HEK293 (cell line): ENCODE data around the gene CLTB.

Experiments
- CTCF ChIA-PET: fragments of 350-600 bp; formaldehyde crosslinking; extraction: SDS; loops from one replicate; lab custom pipeline; 2021; ENCODE audit warnings: antibody characterized with exemption; lab: Yijun Ruan, JAX
- POLR2A ChIA-PET: fragments of 300-600 bp; formaldehyde crosslinking; extraction: SDS; loops from one replicate; lab custom pipeline; 2020; ENCODE audit warnings: antibody characterized with exemption, inconsistent platforms; lab: Yijun Ruan, JAX
- H3K27ac ChIP-seq: fragments of 200-500 bp; sonication (Bioruptor generic); 2 replicates; pipeline ENCODE4 v1.5.1; 2014; ENCODE audit warnings: low read depth, low read length, control low read depth, inconsistent platforms; ENCODE audit errors: extremely low read depth
- H3K36me3 ChIP-seq, 2 experiments: fragments of 200-500 bp in 1 of 2; sonication (Bioruptor generic) in 1 of 2; 1 replicate in 1 of 2; 2 replicates in 1 of 2; pipeline ENCODE4 v1.5.1; 2014 to 2017; ENCODE audit warnings: inconsistent platforms in 2 of 2, low read length in 2 of 2; ENCODE audit not compliant: control insufficient read depth in 2 of 2, insufficient read depth in 1 of 2
- H3K4me1 ChIP-seq: fragments of 200-500 bp; sonication (Bioruptor generic); 2 replicates; pipeline ENCODE4 v1.5.1; 2014; ENCODE audit warnings: mild to moderate bottlenecking, low read length, inconsistent platforms; ENCODE audit not compliant: control insufficient read depth, insufficient read depth
- H3K4me3 ChIP-seq: 2 replicates; pipeline ENCODE4 v1.5.1; 2011; ENCODE audit warnings: low read depth, mild to moderate bottlenecking, control low read depth, low read length, moderate library complexity
- H3K9me3 ChIP-seq: fragments of 200-500 bp; sonication (Bioruptor generic); 2 replicates; pipeline ENCODE4 v1.5.1; 2014; ENCODE audit warnings: low read depth, low read length, inconsistent platforms; ENCODE audit not compliant: control insufficient read depth, insufficient read depth
- GLI2 ChIP-seq: fragments of 450-650 bp; formaldehyde crosslinking; IDR thresholded peaks from 2 replicates; pipeline ENCODE4; 2017; ENCODE audit warnings: missing biosample characterization, missing genetic modification characterization, low read depth, borderline replicate concordance
- HOXA7 ChIP-seq: sonication (generic); formaldehyde crosslinking; IDR thresholded peaks from 2 replicates; pipeline ENCODE4 v1.8.1; 2022; ENCODE audit warnings: missing genetic modification reagents, borderline replicate concordance
- KLF9 ChIP-seq: fragments of 450-650 bp; formaldehyde crosslinking; IDR thresholded peaks from 2 replicates; pipeline ENCODE4 v1.5.1; 2016; ENCODE audit warnings: missing biosample characterization, missing genetic modification characterization, low read depth
- PRDM1 ChIP-seq: fragments of 450-650 bp; formaldehyde crosslinking; IDR thresholded peaks from 2 replicates; pipeline ENCODE4; 2016; ENCODE audit warnings: missing biosample characterization, missing genetic modification characterization
- YY2 ChIP-seq: fragments of 450-650 bp; formaldehyde crosslinking; IDR thresholded peaks from 2 replicates; pipeline ENCODE4 v1.5.1; 2016; ENCODE audit warnings: missing biosample characterization, missing genetic modification characterization
- ZBTB20 ChIP-seq: fragments of 450-650 bp; formaldehyde crosslinking; IDR thresholded peaks from 2 replicates; pipeline ENCODE4 v1.5.1; 2016; ENCODE audit warnings: missing biosample characterization, missing genetic modification characterization
- ZBTB49 ChIP-seq: fragments of 450-650 bp; formaldehyde crosslinking; IDR thresholded peaks from 2 replicates; pipeline ENCODE4 v1.5.1; 2016; ENCODE audit warnings: missing biosample characterization, missing genetic modification characterization, low read depth
- ZFP37 ChIP-seq: fragments of 450-650 bp; formaldehyde crosslinking; IDR thresholded peaks from 2 replicates; pipeline ENCODE4 v1.5.1; 2016; ENCODE audit warnings: missing biosample characterization, missing genetic modification characterization
- ZNF155 ChIP-seq: fragments of 450-650 bp; formaldehyde crosslinking; IDR thresholded peaks from 2 replicates; pipeline ENCODE4 v1.5.1; 2016; ENCODE audit warnings: missing biosample characterization, missing genetic modification characterization
- ZNF169 ChIP-seq: fragments of 450-650 bp; formaldehyde crosslinking; IDR thresholded peaks from 2 replicates; pipeline ENCODE4 v1.5.1; 2016; ENCODE audit warnings: missing biosample characterization, missing genetic modification characterization
- ZNF362 ChIP-seq: fragments of 450-650 bp; formaldehyde crosslinking; IDR thresholded peaks from 2 replicates; pipeline ENCODE4 v1.5.1; 2016; ENCODE audit warnings: missing biosample characterization, missing genetic modification characterization
- ZNF37A ChIP-seq: fragments of 450-650 bp; IDR thresholded peaks from 2 replicates; pipeline ENCODE4 v1.5.1; 2018; ENCODE audit warnings: missing biosample characterization, missing genetic modification characterization
- ZNF404 ChIP-seq: fragments of 450-650 bp; formaldehyde crosslinking; IDR thresholded peaks from 2 replicates; pipeline ENCODE4 v1.5.1; 2017; ENCODE audit warnings: missing biosample characterization, missing genetic modification characterization
- ZNF48 ChIP-seq: fragments of 450-650 bp; formaldehyde crosslinking; IDR thresholded peaks from 2 replicates; pipeline ENCODE4 v1.5.1; 2016; ENCODE audit warnings: missing biosample characterization, missing genetic modification characterization
- ZNF514 ChIP-seq: fragments of 450-650 bp; formaldehyde crosslinking; IDR thresholded peaks from 2 replicates; pipeline ENCODE4 v1.5.1; 2016; ENCODE audit warnings: missing biosample characterization, missing genetic modification characterization
- ZNF555 ChIP-seq: fragments of 450-650 bp; formaldehyde crosslinking; conservative IDR thresholded peaks from 2 replicates; pipeline ENCODE4 v1.5.1; 2017; ENCODE audit warnings: missing biosample characterization, mild to moderate bottlenecking, missing genetic modification characterization, inconsistent platforms
- ZNF621 ChIP-seq: fragments of 450-650 bp; formaldehyde crosslinking; IDR thresholded peaks from 2 replicates; pipeline ENCODE4 v1.5.1; 2017; ENCODE audit warnings: missing biosample characterization, missing genetic modification characterization
- ZNF623 ChIP-seq: fragments of 450-650 bp; formaldehyde crosslinking; IDR thresholded peaks from 2 replicates; pipeline ENCODE4 v1.5.1; 2016; ENCODE audit warnings: missing biosample characterization, missing genetic modification characterization
- ZNF629 ChIP-seq: fragments of 450-650 bp; formaldehyde crosslinking; IDR thresholded peaks from 2 replicates; pipeline ENCODE4 v1.5.1; 2017; ENCODE audit warnings: missing biosample characterization, missing genetic modification characterization
- ZNF660 ChIP-seq: fragments of 450-650 bp; IDR thresholded peaks from 2 replicates; pipeline ENCODE4 v1.5.1; 2018; ENCODE audit warnings: missing biosample characterization, mild to moderate bottlenecking, missing genetic modification characterization
- ZNF677 ChIP-seq: fragments of 450-650 bp; IDR thresholded peaks from 2 replicates; pipeline ENCODE4 v1.5.0; 2018; ENCODE audit warnings: missing biosample characterization, mild to moderate bottlenecking, missing genetic modification characterization, moderate library complexity
- ZNF692 ChIP-seq: fragments of 450-650 bp; formaldehyde crosslinking; IDR thresholded peaks from 2 replicates; pipeline ENCODE4 v1.5.1; 2016; ENCODE audit warnings: missing biosample characterization, missing genetic modification characterization
- ZSCAN5A ChIP-seq: fragments of 450-650 bp; formaldehyde crosslinking; IDR thresholded peaks from 2 replicates; pipeline ENCODE4 v1.5.1; 2016; ENCODE audit warnings: missing biosample characterization, missing genetic modification characterization

The CLTB gene

GRCh38 chr5:176353533-176353932, 62.8 kb downstream of the CLTB start:
- H3K4me3 ChIP-seq: no peak overlapping the region
- no peaks in the 10 kb centered on the region for H3K9me3 ChIP-seq
- ChIA-PET CTCF (interaction anchor here (0.6 kb wide), 1 partner anchor 307 kb away, joined by 3 read pairs; no protein-coding TSS in a partner anchor), POLR2A (interaction anchor here (0.6 to 1.6 kb wide), 2 partner anchors 9 to 60 kb away, joined by 3 to 5 read pairs; no protein-coding TSS in a partner anchor)
- no peaks in the 10 kb centered on the region; the same call in 1 of the 2 replicates for H3K4me1 ChIP-seq
- H3K27ac ChIP-seq: no peak overlapping the region
- H3K36me3 ChIP-seq: peaks cover 36 to 99% of the 10 kb centered on the region in 2 experiments
- TF ChIP-seq ZBTB20 (tag by site-specific recombination) (no peak), PRDM1 (tag by site-specific recombination) (peak; percentile 51; the same call in 1 of the 2 replicates), ZNF514 (tag by site-specific recombination) (no peak), ZNF37A (tag by site-specific recombination) (no peak)
- TF ChIP-seq, all 188 proteins: peak for 1

- Histone ChIP-seq H3K9me3 (no peaks in the 10 kb centered on the region), H3K27ac (no peak overlapping the region), H3K4me3 (no peak overlapping the region), H3K36me3 (peaks cover 31 to 99% of the 10 kb centered on the region in 2 experiments), H3K4me1 (no peaks in the 10 kb centered on the region; the same call in 1 of the 2 replicates)
- ChIA-PET CTCF (no interaction called here), POLR2A (interaction anchor here (0.7 to 2.5 kb wide), 4 partner anchors 9 to 185 kb away, joined by 3 to 24 read pairs (median 4); partner anchors contain the start of genes KIAA1191 and RNF44)
- TF ChIP-seq ZFP37 (tag by site-specific recombination) (0 out of 2 replicates have a peak, but pooled peaks have one; percentile 15), ZNF362 (tag by site-specific recombination) (peak; percentile 69; the same call in 1 of the 2 replicates), ZNF155 (no peak), ZNF629 (tag by site-specific recombination) (0 out of 2 replicates have a peak, but pooled peaks have one; percentile 34), ZNF660 (tag by site-specific recombination) (no peak), ZNF692 (tag by site-specific recombination) (peak; percentile 69; the same call in 1 of the 2 replicates), GLI2 (tag by site-specific recombination) (no peak), ZNF404 (tag by site-specific recombination) (no peak), ZSCAN5A (tag by site-specific recombination) (no peak), YY2 (tag by site-specific recombination) (no peak)
Measured at GRCh38 chr5:176352116-176352878, 64.0 kb downstream of the CLTB start.

- Histone ChIP-seq H3K4me1 (no peaks in the 10 kb centered on the region), H3K9me3 (no peaks in the 10 kb centered on the region), H3K36me3 (peaks cover 36 to 98% of the 10 kb centered on the region in 2 experiments), H3K27ac (no peak overlapping the region), H3K4me3 (no peak overlapping the region)
- ChIA-PET CTCF (interaction anchor here (1.5 kb wide), 1 partner anchor 621 kb away, joined by 4 read pairs; no protein-coding TSS in a partner anchor), POLR2A (interaction anchor here (2.5 kb wide), 1 partner anchor 11 kb away, joined by 24 read pairs; the partner anchor contains the start of gene KIAA1191)
- TF ChIP-seq ZNF623 (no peak), ZNF555 (tag by site-specific recombination) (no peak), ZNF48 (tag by site-specific recombination) (no peak), HOXA7 (no peak), ZNF677 (no peak), ZNF169 (tag by site-specific recombination) (no peak), KLF9 (tag by site-specific recombination) (no peak), ZBTB49 (tag by site-specific recombination) (no peak), ZNF621 (no peak)
Measured at GRCh38 chr5:176350416-176350815, 65.9 kb downstream of the CLTB start.
